ENCODE results near the gene FAM209B.

DNA sequence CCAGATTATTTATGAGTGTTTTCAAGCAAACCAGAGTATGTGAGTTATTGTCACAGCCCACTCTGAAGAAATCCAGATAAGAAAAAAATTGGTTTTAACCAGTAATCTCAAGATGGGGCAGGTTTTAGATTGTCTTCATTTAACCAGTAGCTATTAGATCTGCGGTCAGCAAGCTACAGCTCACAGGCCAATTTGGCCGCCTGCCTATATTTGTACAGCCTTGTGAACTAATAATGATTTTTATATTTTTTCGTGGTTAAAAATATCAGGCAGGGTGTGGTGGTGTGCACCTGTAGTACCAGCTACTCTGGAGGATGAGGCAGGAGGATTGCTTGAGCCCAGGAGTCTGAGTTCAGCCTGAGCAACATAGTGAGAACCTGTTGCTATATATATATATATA, 5.0 kb downstream of the FAM209B start:
- TF ChIP-seq POLR2A (IDR thresholded peaks at IDR 0.05) (no peak), CTCF (IDR thresholded peaks at IDR 0.05) (no peak)

All from body of pancreas (tissue), 4 donors.